Measurements from ENCODE around the gene ALG9.

DNA sequence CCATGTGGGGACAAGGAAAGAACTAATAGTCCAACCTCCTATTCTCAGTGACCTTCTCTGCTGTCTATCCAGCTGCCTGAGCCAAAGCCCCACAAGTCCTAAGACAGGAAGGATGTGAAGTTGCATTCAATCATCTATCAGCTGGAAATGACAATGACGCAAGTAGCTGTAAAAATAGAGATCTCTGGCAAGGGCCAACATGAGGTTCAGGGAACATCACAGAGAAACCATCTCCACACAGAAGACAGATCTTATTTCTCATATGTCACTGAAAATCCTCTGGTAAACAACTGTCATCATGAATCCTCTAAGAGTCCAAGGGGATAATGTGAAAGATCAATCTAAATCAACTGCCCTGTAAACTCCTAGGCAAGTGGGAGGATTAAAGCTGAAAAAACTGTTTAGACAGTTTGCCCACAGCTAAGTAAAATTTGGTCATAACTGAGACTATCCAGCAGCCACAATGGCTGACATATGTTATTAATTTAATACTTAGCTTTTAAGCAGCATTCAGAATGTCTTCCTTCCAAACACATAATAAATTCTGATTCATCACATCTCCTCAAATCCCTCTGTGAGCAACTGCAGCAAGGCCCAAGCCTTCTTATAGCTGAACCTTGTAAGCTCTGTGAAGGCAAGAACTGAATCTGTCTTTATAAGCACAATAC, 52.1 kb downstream of the ALG9 start:
- TF ChIP-seq, protein P1, sequence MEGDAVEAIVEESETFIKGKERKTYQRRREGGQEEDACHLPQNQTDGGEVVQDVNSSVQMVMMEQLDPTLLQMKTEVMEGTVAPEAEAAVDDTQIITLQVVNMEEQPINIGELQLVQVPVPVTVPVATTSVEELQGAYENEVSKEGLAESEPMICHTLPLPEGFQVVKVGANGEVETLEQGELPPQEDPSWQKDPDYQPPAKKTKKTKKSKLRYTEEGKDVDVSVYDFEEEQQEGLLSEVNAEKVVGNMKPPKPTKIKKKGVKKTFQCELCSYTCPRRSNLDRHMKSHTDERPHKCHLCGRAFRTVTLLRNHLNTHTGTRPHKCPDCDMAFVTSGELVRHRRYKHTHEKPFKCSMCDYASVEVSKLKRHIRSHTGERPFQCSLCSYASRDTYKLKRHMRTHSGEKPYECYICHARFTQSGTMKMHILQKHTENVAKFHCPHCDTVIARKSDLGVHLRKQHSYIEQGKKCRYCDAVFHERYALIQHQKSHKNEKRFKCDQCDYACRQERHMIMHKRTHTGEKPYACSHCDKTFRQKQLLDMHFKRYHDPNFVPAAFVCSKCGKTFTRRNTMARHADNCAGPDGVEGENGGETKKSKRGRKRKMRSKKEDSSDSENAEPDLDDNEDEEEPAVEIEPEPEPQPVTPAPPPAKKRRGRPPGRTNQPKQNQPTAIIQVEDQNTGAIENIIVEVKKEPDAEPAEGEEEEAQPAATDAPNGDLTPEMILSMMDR (IDR thresholded peaks at IDR 0.05 in 2 of 3, conservative IDR thresholded peaks at IDR 0.05 in 1 of 3; ENCODE audit: borderline replicate concordance in 1 of 3, insufficient read depth in 1 of 3, low read depth in 2 of 3, low read length in 2 of 3): no peak
- TF ChIP-seq EZH2 (IDR thresholded peaks at IDR 0.05) (no peak), YY1 (IDR thresholded peaks at IDR 0.05; ENCODE audit: extremely low read depth, insufficient replicate concordance, low read depth, low read length) (no peak), JUND (IDR thresholded peaks at IDR 0.05) (no peak), TCF7L2 (IDR thresholded peaks at IDR 0.05; ENCODE audit: borderline replicate concordance, extremely low read depth, insufficient read depth, insufficient read length) (no peak), POLR2A (IDR thresholded peaks at IDR 0.05; ENCODE audit: borderline replicate concordance, extremely low read depth, insufficient read depth, insufficient read length) (no peak), EZH2phosphoT487 (IDR thresholded peaks at IDR 0.05; ENCODE audit: borderline replicate concordance) (no peak), SIN3A (IDR thresholded peaks at IDR 0.05; ENCODE audit: low read depth) (no peak), CEBPB (IDR thresholded peaks at IDR 0.05; ENCODE audit: low read depth) (no peak)

Measured in HCT116 (cell line).